Activated CD8-positive, alpha-beta memory T cell treated with anti-CD3 and anti-CD28 coated beads for 24 hours (primary cell): ENCODE results near the gene SLC9A5.
A peak's percentile ranks its signal among the peaks of the same experiment; 100 is the strongest.

Experiments
- DNase-seq: peaks from one replicate; pipeline ENCODE4 v3.0.0-alpha.2; 2020

The SLC9A5 gene

GRCh38 chr16:67248401-67249177, at the start of gene SLC9A5:
TSS of gene SLC9A5 (plus strand) at chr16:67248979. CDS start at chr16:67249015, 36 bp downstream.
- peak; percentile 78 for DNase-seq

GRCh38 chr16:67199011-67199807, 49.6 kb upstream of the SLC9A5 start, which contains the start of gene ELMO3:
TSS of gene ELMO3 (plus strand) at chr16:67199131. CDS start at chr16:67199327, 196 bp downstream.
- DNase-seq: no peak

- no peak for DNase-seq
Measured at GRCh38 chr16:67199808-67200198, 49.0 kb upstream of the SLC9A5 start.

GRCh38 chr16:67200491-67200890, 48.3 kb upstream of the SLC9A5 start:
- no peak for DNase-seq

- DNase-seq: no peak
Measured at GRCh38 chr16:67201411-67202345, 47.1 kb upstream of the SLC9A5 start.

- no peak for DNase-seq
Measured at GRCh38 chr16:67202426-67202825, 46.4 kb upstream of the SLC9A5 start.

GRCh38 chr16:67202956-67203493, 45.8 kb upstream of the SLC9A5 start:
- no peak for DNase-seq

- no peak for DNase-seq
Measured at GRCh38 chr16:67204076-67204475, 44.7 kb upstream of the SLC9A5 start.

- DNase-seq: no peak
Measured at GRCh38 chr16:67206129-67206837, 42.5 kb upstream of the SLC9A5 start.

- DNase-seq: no peak
Measured at GRCh38 chr16:67206838-67207248, 41.9 kb upstream of the SLC9A5 start.

- DNase-seq: no peak
Measured at GRCh38 chr16:67207249-67208091, 41.3 kb upstream of the SLC9A5 start.

- DNase-seq: no peak
Measured at GRCh38 chr16:67208154-67208896, 40.5 kb upstream of the SLC9A5 start.

- no peak for DNase-seq
Measured at GRCh38 chr16:67209565-67209964, 39.2 kb upstream of the SLC9A5 start.

GRCh38 chr16:67210069-67210937, 38.5 kb upstream of the SLC9A5 start:
- no peak for DNase-seq

GRCh38 chr16:67211674-67212073, 37.1 kb upstream of the SLC9A5 start:
- no peak for DNase-seq

- no peak for DNase-seq
Measured at GRCh38 chr16:67212766-67213165, 36.0 kb upstream of the SLC9A5 start.

- DNase-seq: no peak
Measured at GRCh38 chr16:67213197-67214019, 35.4 kb upstream of the SLC9A5 start.

GRCh38 chr16:67215706-67216105, 33.1 kb upstream of the SLC9A5 start:
- no peak for DNase-seq
